IMR-90 (cell line): ENCODE measurements around the gene RAI1. TPM values are rescaled to one million over a fixed set of nuclear protein-coding genes. Genes with fewer than 3 reads are reported as not detected.

Source experiments
- ATAC-seq: fragments of 200-7000 bp; cut with Tn5 transposase; 2 replicates; pipeline ENCODE4 v1.9.1; 2020; ENCODE audit warnings: low read depth, mild to moderate bottlenecking, moderate library complexity
- BruUV-seq: library from RNA; stranded (reverse); fragments of 400-500 nt; replicated peaks from 2 replicates; lab custom pipeline; 2021; lab: Mats Ljungman, UMichigan
- CTCF ChIA-PET: fragments of 300-600 bp; formaldehyde crosslinking; extraction: SDS; loops from one replicate; lab custom pipeline; 2021; ENCODE audit warnings: antibody characterized with exemption; lab: Yijun Ruan, JAX
- POLR2A ChIA-PET: fragments of 300-600 bp; sonication (Branson Sonifier 250); formaldehyde crosslinking; loops from one replicate; lab custom pipeline; 2022; ENCODE audit warnings: antibody characterized with exemption; ENCODE audit not compliant: unreplicated experiment; lab: Charles Lee
- DNase-seq: peaks from one replicate; pipeline ENCODE4 v3.0.0; 2013
- H2AFZ ChIP-seq: replicated peaks from 2 replicates; pipeline ENCODE3; 2013; ENCODE audit warnings: low read length, mild to moderate bottlenecking; ENCODE audit not compliant: poor library complexity
- H2AK5ac ChIP-seq: 2 replicates; pipeline ENCODE4 v1.6.1; 2013; ENCODE audit warnings: low read depth, low read length, inconsistent platforms
- H2AK9ac ChIP-seq: replicated peaks from 2 replicates; pipeline ENCODE3; 2013; ENCODE audit warnings: mild to moderate bottlenecking, low read depth, low read length, moderate library complexity; ENCODE audit not compliant: poor library complexity
- H2BK120ac ChIP-seq: 2 replicates; pipeline ENCODE4 v1.6.1; 2013; ENCODE audit warnings: low read depth, low read length, inconsistent platforms
- H2BK15ac ChIP-seq: 3 replicates; pipeline ENCODE4 v1.6.1; 2013; ENCODE audit warnings: low read depth, low read length, inconsistent platforms
- H2BK20ac ChIP-seq: 2 replicates; pipeline ENCODE4 v1.6.1; 2013; ENCODE audit warnings: low read depth, mild to moderate bottlenecking, inconsistent platforms, low read length, moderate library complexity
- H2BK5ac ChIP-seq: 2 replicates; pipeline ENCODE4 v1.6.1; 2013; ENCODE audit warnings: mild to moderate bottlenecking, low read depth, low read length, inconsistent platforms; ENCODE audit not compliant: poor library complexity, severe bottlenecking
- H3K14ac ChIP-seq: replicated peaks from 2 replicates; pipeline ENCODE4 v1.6.1; 2013; ENCODE audit warnings: low read depth, low read length, inconsistent platforms
- H3K18ac ChIP-seq: 2 replicates; pipeline ENCODE4 v1.6.1; 2013; ENCODE audit warnings: low read depth, low read length, control low read depth
- H3K23ac ChIP-seq: 2 replicates; pipeline ENCODE4 v1.6.1; 2013; ENCODE audit warnings: low read depth, low read length, inconsistent platforms
- H3K27ac ChIP-seq: 2 replicates; pipeline ENCODE4 v1.5.1; 2013; ENCODE audit warnings: mild to moderate bottlenecking, control low read depth, low read length; ENCODE audit not compliant: insufficient read depth
- H3K27me3 ChIP-seq: 2 replicates; pipeline ENCODE4 v1.6.1; 2013; ENCODE audit warnings: low read length; ENCODE audit not compliant: control insufficient read depth, insufficient read depth
- H3K36me3 ChIP-seq: 2 replicates; pipeline ENCODE4 v1.6.1; 2013; ENCODE audit warnings: low read length, mixed read lengths; ENCODE audit not compliant: control insufficient read depth, insufficient read depth
- H3K4ac ChIP-seq: 2 replicates; pipeline ENCODE4 v1.6.1; 2013; ENCODE audit warnings: low read depth, low read length, inconsistent platforms
- H3K4me1 ChIP-seq: 2 replicates; pipeline ENCODE4 v1.6.1; 2013; ENCODE audit warnings: low read length, mixed read lengths; ENCODE audit not compliant: control insufficient read depth, insufficient read depth
- H3K4me2 ChIP-seq: 2 replicates; pipeline ENCODE4 v1.6.1; 2013; ENCODE audit warnings: low read depth, mild to moderate bottlenecking, control low read depth, low read length, moderate library complexity
- H3K4me3 ChIP-seq: 2 replicates; pipeline ENCODE4 v1.5.1; 2013; ENCODE audit warnings: low read depth, mild to moderate bottlenecking, control low read depth, low read length, moderate library complexity; ENCODE audit not compliant: insufficient read depth
- H3K56ac ChIP-seq: 2 replicates; pipeline ENCODE4 v1.6.1; 2013; ENCODE audit warnings: low read length, inconsistent platforms; ENCODE audit not compliant: insufficient read depth; ENCODE audit errors: extremely low read depth
- H3K79me1 ChIP-seq, 2 experiments: 2 replicates each; pipeline ENCODE4 v1.6.1; 2013; ENCODE audit warnings: low read length in 2 of 2, inconsistent platforms in 1 of 2, low read depth in 1 of 2
- H3K9ac ChIP-seq: 2 replicates; pipeline ENCODE4 v1.6.1; 2013; ENCODE audit warnings: low read depth, low read length, control low read depth
- H3K9me1 ChIP-seq: 2 replicates; pipeline ENCODE4 v1.6.1; 2013; ENCODE audit warnings: low read length, inconsistent platforms; ENCODE audit not compliant: insufficient read depth
- H3K9me3 ChIP-seq: 2 replicates; pipeline ENCODE4 v1.6.1; 2013; ENCODE audit warnings: low read length; ENCODE audit not compliant: control insufficient read depth, insufficient read depth
- H4K20me1 ChIP-seq: 2 replicates; pipeline ENCODE4 v1.6.1; 2013; ENCODE audit warnings: low read length, inconsistent platforms; ENCODE audit not compliant: insufficient read depth
- H4K5ac ChIP-seq: 2 replicates; pipeline ENCODE4 v1.6.1; 2013; ENCODE audit warnings: mild to moderate bottlenecking, low read depth, low read length, control low read depth
- H4K8ac ChIP-seq, 2 experiments: 2 replicates each; pipeline ENCODE4 v1.6.1; 2013; ENCODE audit warnings: low read depth in 2 of 2, low read length in 2 of 2, control low read depth in 1 of 2, inconsistent platforms in 1 of 2
- H4K91ac ChIP-seq: 2 replicates; pipeline ENCODE4 v1.6.1; 2013; ENCODE audit warnings: low read depth, low read length, inconsistent platforms; ENCODE audit not compliant: insufficient read depth
- CEBPB ChIP-seq: IDR thresholded peaks from 2 replicates; pipeline ENCODE4 v1.6.1; 2012; ENCODE audit warnings: low read depth, low read length, improper control_type of control experiment
- FOS ChIP-seq: fragments of 150-350 bp; IDR thresholded peaks from 2 replicates; pipeline ENCODE4 v1.6.1; 2016; ENCODE audit warnings: low read depth, low read length
- RAD21 ChIP-seq: IDR thresholded peaks from 2 replicates; pipeline ENCODE4 v1.6.1; 2012; ENCODE audit warnings: low read length, improper control_type of control experiment
- RCOR1 ChIP-seq: IDR thresholded peaks from 2 replicates; pipeline ENCODE4 v1.6.1; 2012; ENCODE audit warnings: mild to moderate bottlenecking, low read length, improper control_type of control experiment; ENCODE audit not compliant: insufficient replicate concordance
- WGBS, 2 experiments: methylation state at CpG; one replicate each; pipeline versions ENCODE4 v1.1.5 to v1.1.7; 2013; ENCODE audit warnings: missing lambda C conversion rate in 2 of 2; ENCODE audit not compliant: insufficient read length in 1 of 2; ENCODE audit errors: extremely low coverage in 2 of 2; 5-methylcytosine and 5-hydroxymethylcytosine counted together
- dilution Hi-C: fragments of 300-500 bp; cut with HindIII; formaldehyde crosslinking; loops from one replicate; pipeline ENCODE4 v1.14.3; 2018; ENCODE audit warnings: low sequenced_read_pairs; ENCODE audit not compliant: unreplicated experiment
- in situ Hi-C: fragments of 300-500 bp; cut with MboI; formaldehyde crosslinking; loops from 3 replicates; pipeline ENCODE4 v1.14.3; 2019; ENCODE audit warnings: low sequenced_read_pairs, inconsistent platforms, mixed read lengths
- intact Hi-C: fragments of 100-400 bp; cut with micrococcal nuclease; formaldehyde crosslinking; loops from 2 replicates; pipeline ENCODE4 v1.10.0; 2022
- polyA plus RNA-seq, 3 experiments: library from polyadenylated mRNA; depleted of rRNA; stranded (reverse); fragments of >200 nt; gene quantifications; 2 replicates each; pipeline ENCODE4 v1.2.3, GENCODE V29; 2012; ENCODE audit warnings: low replicate concordance in 1 of 3
- total RNA-seq: library from RNA; depleted of rRNA; stranded (reverse); fragments of >200 nt; gene quantifications from 2 replicates; pipeline ENCODE4 v1.2.3, GENCODE V29; 2012

RAI1 gene
- total and polyA plus RNA-seq, 2 of the 4 experiments (the other 2 are of a cell fraction): 1.8 to 10.5 TPM

DNA sequence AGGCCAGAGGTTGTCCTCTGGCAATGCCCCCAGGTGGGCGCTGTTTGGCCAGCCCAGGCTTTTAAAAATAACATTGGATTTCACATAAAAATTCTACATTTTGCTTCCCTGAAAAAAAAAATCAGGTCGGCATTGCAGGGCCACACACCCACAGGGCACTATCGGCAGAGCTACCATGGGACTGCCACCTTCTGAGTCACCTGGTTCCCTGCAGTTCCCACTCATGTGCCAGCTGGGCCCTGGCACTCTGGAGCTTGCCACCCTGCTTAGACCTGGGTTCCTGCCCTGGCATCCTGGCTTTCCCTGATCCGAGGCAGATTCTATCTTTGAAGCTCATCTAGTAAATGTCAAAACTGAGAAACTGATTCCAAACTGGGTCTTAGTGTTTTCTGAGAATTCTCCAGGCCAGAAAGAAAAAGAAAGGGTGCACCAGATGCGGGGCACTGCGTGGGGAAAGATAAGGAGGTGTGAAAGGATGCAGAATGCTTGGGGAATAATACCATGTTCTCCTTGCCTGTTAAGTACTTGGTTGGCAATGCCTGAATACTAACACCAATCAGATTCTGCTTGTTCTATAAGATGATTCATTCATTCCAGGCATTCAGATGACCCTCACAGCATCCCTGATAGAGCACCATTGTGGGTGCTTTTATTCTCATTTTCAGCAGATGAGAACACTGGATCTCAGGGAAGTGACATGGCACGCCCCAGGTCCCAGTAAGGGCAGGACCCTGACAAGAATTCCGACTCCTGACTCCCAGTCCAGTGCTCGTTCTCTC is 51.8 kb downstream of the RAI1 start:
- ATAC-seq (peak; percentile 85), DNase-seq (peak; percentile 81)
- POLR2A ChIA-PET: interaction anchor here (0.6 kb wide), 1 partner anchor 188 kb away, joined by 4 read pairs; no protein-coding TSS in a partner anchor
- dilution Hi-C loops (no loop called here), in situ Hi-C loops (no loop called here), intact Hi-C loops (no loop called here)
- Histone ChIP-seq H3K9ac (no peak overlapping the region), H3K4me3 (no peak overlapping the region), H3K9me1 (peaks cover 32% of the 10 kb centered on the region), H3K23ac (no peak overlapping the region), H3K36me3 (peaks cover 7% of the 10 kb centered on the region), H3K14ac (no peak overlapping the region), H2AFZ (no peak overlapping the region), H4K20me1 (peaks cover 93% of the 10 kb centered on the region), H3K79me1 (peaks cover 18 to 95% of the 10 kb centered on the region in 2 experiments), H3K4ac (peak overlapping the region; percentile 65), H3K9me3 (no peaks in the 10 kb centered on the region), H2BK15ac (no peak overlapping the region), H2BK120ac (peak overlapping the region; percentile 55; the same call in 1 of the 2 replicates), H3K27me3 (no peaks in the 10 kb centered on the region), H2BK20ac (0 out of 2 replicates have a peak overlapping the region, but pooled peaks have one; percentile 6), H3K18ac (no peak overlapping the region), H4K8ac (peak overlapping the region in 1 of 2 experiments; percentile 49; a peak in 1 of 4 replicates), H2BK5ac (peak overlapping the region; percentile 24), H3K4me1 (peaks cover 23% of the 10 kb centered on the region), H4K91ac (no peak overlapping the region), H4K5ac (no peak overlapping the region), H3K4me2 (no peak overlapping the region), H3K56ac (no peak overlapping the region), H3K27ac (peak overlapping the region; percentile 56; the same call in 1 of the 2 replicates), H2AK5ac (peak overlapping the region; percentile 59; the same call in 1 of the 2 replicates), H2AK9ac (peak overlapping the region; percentile 77)
- CTCF ChIA-PET: interaction anchor here (0.7 kb wide), 1 partner anchor 1664 kb away, joined by 3 read pairs; no protein-coding TSS in a partner anchor
- TF ChIP-seq RCOR1: peak; percentile 41
- peak; percentile 17; the same call in 1 of the 2 replicates for TF ChIP-seq RAD21
- no peak for TF ChIP-seq CEBPB
- TF ChIP-seq FOS: peak; percentile 47
- WGBS, 2 experiments: no CpG with 5 or more reads among the region's 9 CpGs
- BruUV-seq: no TSS peak
